ENCODE results near the gene QKI.
A peak's percentile ranks its signal among the peaks of the same experiment; 100 is the strongest.
"Not testable (repeated sequence)": the region's sequence is repeated elsewhere in the genome, so short reads cannot be mapped to it uniquely, and the experiment has no call there.

QKI gene

GRCh38 chr6:163459007-163459406 is 44.5 kb downstream of the QKI start:
- Mint-ChIP-seq H3K27me3 (no peaks in the 10 kb centered on the region), H3K36me3 (ENCODE audit: low read depth) (peaks cover 21% of the 10 kb centered on the region), H3K9me3 (no peaks in the 10 kb centered on the region), H3K27ac (peak overlapping the region; percentile 93), H3K4me3 (peak overlapping the region; percentile 19), H3K4me1 (peaks cover 75% of the 10 kb centered on the region)
- DNase-seq (no peak), ATAC-seq (no peak)

- DNase-seq (no peak), ATAC-seq (no peak)
- Mint-ChIP-seq H3K27me3 (no peaks in the 10 kb centered on the region), H3K36me3 (ENCODE audit: low read depth) (peaks cover 26% of the 10 kb centered on the region), H3K4me3 (peak overlapping the region; percentile 19), H3K4me1 (peaks cover 73% of the 10 kb centered on the region), H3K9me3 (no peaks in the 10 kb centered on the region), H3K27ac (peak overlapping the region; percentile 93)
Measured at GRCh38 chr6:163459536-163459935, 45.0 kb downstream of the QKI start.

- H3K36me3 Mint-ChIP-seq (ENCODE audit: low read depth): peaks cover 32% of the 10 kb centered on the region
- no peaks in the 10 kb centered on the region for H3K9me3 Mint-ChIP-seq
- DNase-seq (no peak), ATAC-seq (peak; percentile 70)
- H3K4me3 Mint-ChIP-seq: peak overlapping the region; percentile 91
- H3K27me3 Mint-ChIP-seq: no peaks in the 10 kb centered on the region
- H3K4me1 Mint-ChIP-seq: peaks cover 69% of the 10 kb centered on the region
- peak overlapping the region; percentile 93 for H3K27ac Mint-ChIP-seq
Measured at GRCh38 chr6:163460307-163460782, 45.8 kb downstream of the QKI start.

- Mint-ChIP-seq H3K27me3 (no peaks in the 10 kb centered on the region), H3K36me3 (ENCODE audit: low read depth) (peaks cover 34% of the 10 kb centered on the region), H3K4me3 (peak overlapping the region; percentile 20)
Measured at GRCh38 chr6:163461696-163462095, 47.2 kb downstream of the QKI start.

GRCh38 chr6:163463180-163463579 is 48.7 kb downstream of the QKI start:
- Mint-ChIP-seq H3K4me3 (no peak overlapping the region), H3K36me3 (ENCODE audit: low read depth) (peaks cover 33% of the 10 kb centered on the region), H3K4me1 (peaks cover 54% of the 10 kb centered on the region), H3K27me3 (no peaks in the 10 kb centered on the region), H3K9me3 (no peaks in the 10 kb centered on the region), H3K27ac (no peak overlapping the region)
- ATAC-seq: peak; percentile 12
- no peak for DNase-seq

More at GRCh38 chr6:163461696-163462095, 47.2 kb downstream of the QKI start:
- DNase-seq (no peak), ATAC-seq (no peak)
- Mint-ChIP-seq H3K27ac (no peak overlapping the region), H3K4me1 (peaks cover 60% of the 10 kb centered on the region), H3K9me3 (no peaks in the 10 kb centered on the region)

- peaks cover 36% of the 10 kb centered on the region for H3K36me3 Mint-ChIP-seq (ENCODE audit: low read depth)
- H3K27ac Mint-ChIP-seq: no peak overlapping the region
- H3K9me3 Mint-ChIP-seq: no peaks in the 10 kb centered on the region
- H3K27me3 Mint-ChIP-seq: no peaks in the 10 kb centered on the region
- DNase-seq (no peak), ATAC-seq (no peak)
- no peak overlapping the region for H3K4me3 Mint-ChIP-seq
- H3K4me1 Mint-ChIP-seq: peaks cover 54% of the 10 kb centered on the region
Measured at GRCh38 chr6:163463795-163464194, 49.3 kb downstream of the QKI start.

- Mint-ChIP-seq H3K4me1 (peaks cover 37% of the 10 kb centered on the region), H3K9me3 (peaks cover 26% of the 10 kb centered on the region), H3K27me3 (no peaks in the 10 kb centered on the region), H3K36me3 (ENCODE audit: low read depth) (peaks cover 61% of the 10 kb centered on the region), H3K4me3 (no peak overlapping the region), H3K27ac (no peak overlapping the region)
- ATAC-seq (no peak), DNase-seq (no peak)
Measured at GRCh38 chr6:163466839-163467390, 52.4 kb downstream of the QKI start.

GRCh38 chr6:163468738-163469137 is 54.2 kb downstream of the QKI start:
- Mint-ChIP-seq H3K36me3 (ENCODE audit: low read depth) (peaks cover 58% of the 10 kb centered on the region), H3K27ac (no peak overlapping the region), H3K9me3 (peaks cover 26% of the 10 kb centered on the region)

GRCh38 chr6:163469459-163469985 is 55.0 kb downstream of the QKI start:
- Mint-ChIP-seq H3K36me3 (ENCODE audit: low read depth) (peaks cover 50% of the 10 kb centered on the region), H3K9me3 (peaks cover 26% of the 10 kb centered on the region), H3K27ac (no peak overlapping the region), H3K4me1 (peaks cover 32% of the 10 kb centered on the region), H3K27me3 (no peaks in the 10 kb centered on the region), H3K4me3 (no peak overlapping the region)
- ATAC-seq: no peak
- no peak for DNase-seq

More at GRCh38 chr6:163468738-163469137, 54.2 kb downstream of the QKI start:
- peaks cover 33% of the 10 kb centered on the region for H3K4me1 Mint-ChIP-seq
- H3K27me3 Mint-ChIP-seq: no peaks in the 10 kb centered on the region
- ATAC-seq (no peak), DNase-seq (no peak)
- no peak overlapping the region for H3K4me3 Mint-ChIP-seq

GRCh38 chr6:163470611-163471010 is 56.1 kb downstream of the QKI start:
- Mint-ChIP-seq H3K27me3 (no peaks in the 10 kb centered on the region), H3K4me1 (peaks cover 33% of the 10 kb centered on the region), H3K27ac (no peak overlapping the region), H3K9me3 (peaks cover 26% of the 10 kb centered on the region), H3K4me3 (no peak overlapping the region), H3K36me3 (ENCODE audit: low read depth) (peaks cover 43% of the 10 kb centered on the region)
- DNase-seq: no peak
- no peak for ATAC-seq

GRCh38 chr6:163474581-163474980 is 60.1 kb downstream of the QKI start:
- H3K27me3 Mint-ChIP-seq: no peaks in the 10 kb centered on the region
- H3K4me3 Mint-ChIP-seq: no peak overlapping the region
- H3K4me1 Mint-ChIP-seq: peaks cover 15% of the 10 kb centered on the region
- DNase-seq (no peak), ATAC-seq (no peak)
- H3K27ac Mint-ChIP-seq: no peak overlapping the region
- peaks cover 36% of the 10 kb centered on the region for H3K36me3 Mint-ChIP-seq (ENCODE audit: low read depth)
- H3K9me3 Mint-ChIP-seq: peaks cover 20% of the 10 kb centered on the region

GRCh38 chr6:163476946-163477345 is 62.4 kb downstream of the QKI start:
- ATAC-seq, H3K27me3 Mint-ChIP-seq, H3K9me3 Mint-ChIP-seq, DNase-seq, H3K27ac Mint-ChIP-seq, H3K4me3 Mint-ChIP-seq: not testable (repeated sequence)
- H3K36me3 Mint-ChIP-seq (ENCODE audit: low read depth): peaks cover 29% of the 10 kb centered on the region
- peaks cover 11% of the 10 kb centered on the region for H3K4me1 Mint-ChIP-seq

GRCh38 chr6:163483107-163483506 is 68.6 kb downstream of the QKI start:
- no peak overlapping the region for H3K27ac Mint-ChIP-seq
- H3K27me3 Mint-ChIP-seq: no peaks in the 10 kb centered on the region
- H3K4me3 Mint-ChIP-seq: no peak overlapping the region
- H3K9me3 Mint-ChIP-seq: no peaks in the 10 kb centered on the region
- no peak for ATAC-seq
- peaks cover 31% of the 10 kb centered on the region for H3K36me3 Mint-ChIP-seq (ENCODE audit: low read depth)
- DNase-seq: no peak
- H3K4me1 Mint-ChIP-seq: peaks cover 14% of the 10 kb centered on the region

- Mint-ChIP-seq H3K9me3 (no peaks in the 10 kb centered on the region), H3K4me3 (no peak overlapping the region), H3K4me1 (peaks cover 34% of the 10 kb centered on the region), H3K36me3 (ENCODE audit: low read depth) (peaks cover 19% of the 10 kb centered on the region), H3K27ac (no peak overlapping the region), H3K27me3 (no peaks in the 10 kb centered on the region)
- ATAC-seq (no peak), DNase-seq (no peak)
Measured at GRCh38 chr6:163485388-163485851, 70.9 kb downstream of the QKI start.

- H3K27me3 Mint-ChIP-seq: no peaks in the 10 kb centered on the region
- H3K27ac Mint-ChIP-seq: no peak overlapping the region
- peaks cover 10% of the 10 kb centered on the region for H3K36me3 Mint-ChIP-seq (ENCODE audit: low read depth)
- H3K4me1 Mint-ChIP-seq: peaks cover 43% of the 10 kb centered on the region
- no peak for DNase-seq
- H3K9me3 Mint-ChIP-seq: no peaks in the 10 kb centered on the region
- no peak for ATAC-seq
- no peak overlapping the region for H3K4me3 Mint-ChIP-seq
Measured at GRCh38 chr6:163486821-163487220, 72.3 kb downstream of the QKI start.
